GM18505 (cell line): ENCODE results near the gene ALS2CL.
A peak's percentile ranks its signal among the peaks of the same experiment; 100 is the strongest.

Experiments used
- ATAC-seq: cut with Tn5 transposase; IDR thresholded peaks from one replicate; pipeline ENCODE4 v1.9.1; 2021; ENCODE audit not compliant: unreplicated experiment
- POLR2A ChIP-seq: IDR thresholded peaks from 4 replicates; pipeline ENCODE4 v1.6.1; 2011; ENCODE audit warnings: borderline replicate concordance; ENCODE audit not compliant: insufficient read depth, insufficient read length; ENCODE audit errors: extremely low read depth

The ALS2CL gene

GRCh38 chr3:46655271-46655670, 38.2 kb downstream of the ALS2CL start:
- TF ChIP-seq POLR2A, result no peak
- no peak for ATAC-seq

DNA sequence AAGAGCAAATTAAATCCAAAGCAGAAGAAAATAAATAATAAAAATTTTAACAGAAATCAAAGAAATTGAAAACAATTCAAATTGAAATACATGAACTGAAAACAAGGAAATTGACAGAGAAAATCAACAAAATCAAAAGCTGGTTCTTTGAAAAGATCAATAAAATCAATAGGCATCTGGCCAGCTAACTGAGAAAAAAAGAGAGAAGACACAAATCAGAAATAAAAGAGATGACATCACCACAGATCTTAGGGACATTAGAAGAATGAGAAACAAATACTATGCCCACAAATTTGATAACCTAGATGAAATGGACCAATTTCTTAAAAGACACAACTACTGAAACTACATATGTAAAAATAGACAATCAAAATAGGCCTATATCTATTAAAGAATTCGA, 42.4 kb downstream of the ALS2CL start:
- no peak for ATAC-seq
- no peak for TF ChIP-seq POLR2A

DNA sequence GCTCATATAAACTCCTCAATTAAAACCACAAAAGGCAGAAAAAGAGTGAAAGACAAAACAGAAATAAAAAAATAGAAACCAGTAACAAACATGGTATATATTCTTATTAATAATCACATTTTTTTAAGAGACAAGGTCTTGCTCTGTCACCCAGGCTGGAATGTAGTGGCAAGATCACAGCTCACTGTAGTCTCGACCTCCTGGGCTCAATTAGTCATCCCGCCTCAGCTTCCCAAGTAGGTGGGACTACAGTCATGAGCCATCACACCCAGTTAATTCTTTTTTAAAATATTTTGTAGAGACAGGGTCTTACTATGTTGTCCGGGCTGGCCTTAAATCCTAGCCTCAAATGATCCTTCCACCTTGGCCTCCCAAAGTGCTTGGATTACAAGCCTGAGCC, 44.0 kb downstream of the ALS2CL start:
- no peak for ATAC-seq
- no peak for TF ChIP-seq POLR2A

GRCh38 chr3:46648096-46648495, 45.4 kb downstream of the ALS2CL start:
- ATAC-seq, result no peak
- TF ChIP-seq POLR2A, result no peak

DNA sequence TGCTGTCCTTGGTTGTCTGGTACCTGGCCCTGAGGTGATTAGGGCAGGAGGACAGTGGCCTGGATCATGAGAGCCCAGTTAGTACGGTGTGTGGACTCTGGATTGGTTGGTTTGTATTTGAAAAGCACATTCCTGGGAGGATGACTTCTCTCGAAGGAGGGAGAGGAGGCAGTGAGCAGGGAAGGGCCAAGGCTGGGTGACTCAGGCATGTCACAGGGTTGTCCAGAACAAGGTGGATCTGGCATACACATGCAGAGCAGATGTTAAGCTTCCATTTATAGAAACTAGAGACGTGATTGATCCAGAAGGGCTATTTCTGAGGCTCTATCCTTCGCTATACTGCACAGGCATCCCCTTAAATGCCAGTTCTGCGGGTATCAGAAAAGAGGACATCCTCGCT, 46.8 kb downstream of the ALS2CL start:
- TF ChIP-seq POLR2A, result no peak
- ATAC-seq, result no peak

- no peak for TF ChIP-seq POLR2A
Measured at GRCh38 chr3:46643701-46644100, 49.8 kb downstream of the ALS2CL start.

GRCh38 chr3:46642971-46643370, 50.5 kb downstream of the ALS2CL start:
- no peak for TF ChIP-seq POLR2A
- no peak for ATAC-seq

More at GRCh38 chr3:46643701-46644100, 49.8 kb downstream of the ALS2CL start:
- ATAC-seq, result no peak

DNA sequence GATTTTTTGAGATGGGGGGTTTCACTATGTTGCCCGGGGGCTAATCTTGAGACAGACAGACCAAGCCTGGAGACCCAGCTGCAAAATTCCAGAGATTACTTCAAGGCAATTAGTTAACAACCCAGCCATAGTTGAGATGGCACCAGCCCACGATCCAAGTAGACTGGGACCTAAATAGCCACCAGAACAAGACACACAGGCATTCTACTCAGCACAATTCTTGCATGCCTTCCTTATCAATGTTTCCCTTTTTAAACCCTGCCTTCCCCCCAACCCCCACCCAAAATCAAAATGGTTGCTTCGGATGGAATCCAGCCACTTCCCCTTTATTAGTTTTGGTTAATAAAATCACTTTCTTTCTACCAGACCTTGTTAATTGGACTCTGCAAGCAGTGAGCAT, 52.6 kb downstream of the ALS2CL start:
- no peak for ATAC-seq
- TF ChIP-seq POLR2A, result no peak

DNA sequence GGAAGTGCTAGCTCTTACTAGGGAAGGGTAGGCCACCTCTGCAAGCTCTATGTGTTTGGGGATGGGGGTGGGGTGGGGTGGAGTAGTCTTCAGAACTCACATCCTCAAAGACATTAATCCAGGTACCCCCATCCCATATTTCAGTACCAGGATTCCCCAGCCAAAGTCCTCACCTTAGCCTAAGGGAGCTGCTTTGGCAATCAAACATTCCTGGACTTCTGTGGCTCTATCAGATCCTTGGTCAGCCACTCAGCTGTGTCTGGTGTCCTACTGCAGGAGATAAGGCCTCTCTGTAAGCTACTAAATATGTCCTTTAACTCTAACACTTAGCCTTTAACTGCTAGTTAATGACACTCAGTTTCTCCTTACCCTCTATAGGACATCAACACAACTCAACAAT, 54.3 kb downstream of the ALS2CL start:
- no peak for ATAC-seq
- no peak for TF ChIP-seq POLR2A

DNA sequence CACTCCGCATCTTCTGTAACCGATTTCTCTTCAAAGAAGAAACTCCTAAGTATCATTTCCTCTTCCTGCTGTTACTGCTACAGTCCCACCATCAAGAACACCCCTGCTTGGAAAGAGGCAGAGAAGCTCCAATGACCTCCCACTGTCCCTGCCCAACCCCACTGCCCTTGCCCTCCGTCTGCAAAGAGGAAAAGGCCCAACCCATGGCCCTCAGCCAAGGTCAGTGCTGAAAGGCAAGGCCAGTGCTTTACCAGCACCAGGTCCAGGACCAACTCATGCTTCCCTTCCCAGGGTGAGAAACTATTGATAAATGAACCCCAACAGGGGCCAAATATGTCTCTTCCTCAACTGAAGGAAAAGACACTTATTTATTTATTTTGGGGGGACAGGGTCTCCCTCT, 58.6 kb downstream of the ALS2CL start:
- no peak for TF ChIP-seq POLR2A
- ATAC-seq, result no peak

- ATAC-seq, result no peak
- TF ChIP-seq POLR2A, result no peak
Measured at GRCh38 chr3:46632792-46633191, 60.7 kb downstream of the ALS2CL start.

DNA sequence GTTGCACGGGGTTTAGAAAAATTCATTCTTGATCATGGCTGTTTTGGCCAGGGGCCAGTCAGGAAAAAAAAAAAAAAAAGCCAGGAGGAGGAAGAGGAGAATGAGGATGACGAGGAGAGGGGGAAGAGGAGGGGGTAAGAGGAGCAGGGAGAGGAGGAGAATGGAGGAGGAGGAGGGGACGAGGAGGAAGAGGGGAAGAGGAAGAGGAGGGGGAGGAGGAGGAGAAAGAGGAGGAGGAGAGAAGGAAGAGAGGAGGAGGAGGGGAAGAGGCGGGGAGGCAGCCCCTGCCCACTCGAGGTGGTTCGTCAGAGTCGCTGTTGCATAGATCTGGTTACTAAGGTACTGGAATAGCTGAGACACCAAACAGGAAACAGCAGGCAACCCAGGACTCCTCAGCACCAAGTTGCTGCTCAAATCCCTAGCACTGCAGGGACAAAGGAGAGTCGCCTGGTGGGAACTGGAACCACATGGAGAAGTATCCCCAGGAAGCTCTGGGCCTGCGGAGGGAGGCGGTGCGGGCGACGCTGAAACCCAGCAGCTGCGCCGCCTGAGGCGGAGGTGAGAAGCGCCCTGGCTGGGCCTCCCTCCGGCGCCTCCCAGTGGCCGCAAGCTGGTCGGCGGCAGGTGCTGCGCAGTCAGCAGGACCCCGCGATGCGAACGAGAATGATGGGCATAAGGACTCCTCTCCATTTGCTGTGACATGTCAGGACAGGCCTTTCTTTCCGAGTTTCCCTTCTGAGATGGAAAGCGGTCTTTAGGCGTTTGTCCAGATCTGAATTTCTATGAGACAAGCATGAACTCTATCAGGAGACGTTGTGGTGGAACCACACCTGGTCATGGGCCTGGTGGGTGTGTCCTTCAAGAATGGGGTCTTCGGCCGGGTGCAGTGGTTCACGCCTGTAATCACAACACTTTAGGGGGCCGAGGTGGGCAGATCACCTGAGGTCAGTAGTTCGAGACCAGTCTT, 63.6 kb downstream of the ALS2CL start:
- no peak for TF ChIP-seq POLR2A
- peak; percentile 81 for ATAC-seq

- no peak for ATAC-seq
- TF ChIP-seq POLR2A, result no peak
Measured at GRCh38 chr3:46628901-46629369, 64.5 kb downstream of the ALS2CL start.

DNA sequence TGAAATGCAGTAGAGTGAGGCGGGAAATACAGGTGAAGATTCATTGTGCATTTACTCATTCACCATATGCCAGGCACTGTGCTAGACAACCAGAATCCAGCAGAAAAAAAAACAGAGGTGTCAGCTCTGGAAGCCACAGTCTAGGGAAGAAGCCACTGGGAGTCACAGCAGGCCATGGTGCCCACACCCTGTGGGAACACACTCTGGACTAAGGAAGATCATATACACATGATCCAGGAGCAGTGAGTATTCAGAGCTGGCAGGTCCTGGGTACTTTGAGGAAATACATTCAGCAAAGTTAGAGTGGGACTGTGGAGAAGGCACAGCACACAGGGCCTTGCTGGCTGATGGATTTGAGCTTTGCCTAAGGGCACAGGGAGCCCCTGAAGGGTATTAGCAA, 66.4 kb downstream of the ALS2CL start:
- ATAC-seq, result no peak

GRCh38 chr3:46626039-46626438, 67.4 kb downstream of the ALS2CL start:
- no peak for ATAC-seq
- no peak for TF ChIP-seq POLR2A

More for the DNA sequence above, 66.4 kb downstream of the ALS2CL start:
- TF ChIP-seq POLR2A, result no peak

DNA sequence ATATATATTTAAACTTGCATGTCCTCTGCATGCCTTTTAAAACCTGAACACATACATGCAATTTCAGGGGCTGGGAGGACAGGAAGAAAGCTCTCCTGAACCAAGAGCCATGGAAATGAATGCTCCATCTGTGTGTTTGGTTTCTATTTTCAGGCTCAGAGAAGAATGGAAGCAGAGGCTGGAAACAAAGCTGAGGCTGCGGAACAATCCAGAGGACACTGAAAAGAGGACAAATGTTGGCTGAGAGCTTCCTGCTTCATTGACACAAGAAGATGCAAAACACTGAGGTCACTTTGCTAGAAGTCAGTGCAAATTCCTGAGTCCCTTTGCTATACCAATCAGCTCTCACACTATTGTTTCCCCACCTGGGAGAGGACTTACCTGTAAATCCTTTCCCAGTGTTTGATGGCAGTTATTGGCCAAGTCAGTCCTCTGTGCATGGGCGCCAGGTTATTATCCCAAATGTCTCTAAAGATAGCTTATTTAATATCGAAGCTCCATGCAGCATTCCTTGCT, 68.4 kb downstream of the ALS2CL start:
- no peak for ATAC-seq
- TF ChIP-seq POLR2A, result no peak
